Measurements from ENCODE around the gene GPR6.

The GPR6 gene

DNA sequence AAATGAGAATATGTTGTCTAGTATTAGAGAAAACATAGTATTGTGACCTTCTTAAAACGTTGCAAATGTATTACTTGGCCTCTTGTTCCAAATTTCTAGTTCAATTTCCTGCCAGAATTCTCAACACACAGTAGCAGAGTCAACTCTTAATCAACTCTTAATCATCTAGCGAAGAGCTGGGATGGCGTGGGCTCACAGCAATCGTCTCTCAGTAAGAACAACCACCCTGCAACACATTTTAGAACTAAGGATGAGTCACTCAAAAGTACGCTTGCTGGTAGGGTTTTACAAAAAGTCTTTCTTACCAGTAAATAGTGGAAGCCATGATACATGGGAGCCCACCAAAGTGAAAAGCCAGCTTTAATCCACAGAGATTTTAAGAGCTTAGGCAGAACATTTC, 24.6 kb downstream of the GPR6 start:
- DNase-seq: no peak

DNA sequence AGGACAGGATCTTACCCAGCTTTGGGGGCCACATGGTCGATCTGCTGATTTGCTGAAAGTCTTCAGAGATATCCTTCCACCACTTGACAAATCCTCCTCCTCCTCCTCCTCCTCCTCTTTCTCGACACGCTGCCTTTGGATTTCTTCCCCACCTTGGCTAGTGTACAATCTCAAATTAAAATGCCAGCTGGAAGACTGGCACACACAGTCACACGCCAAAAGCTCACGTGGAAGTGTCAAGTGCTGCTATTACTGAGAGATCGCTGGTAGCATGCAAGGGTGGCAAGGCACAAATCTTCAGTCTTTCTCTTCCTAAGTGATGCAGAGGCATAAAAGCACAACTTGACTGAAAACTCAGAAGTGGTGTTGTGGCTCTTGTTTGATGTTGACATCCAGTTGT, 35.3 kb downstream of the GPR6 start:
- DNase-seq: no peak

DNA sequence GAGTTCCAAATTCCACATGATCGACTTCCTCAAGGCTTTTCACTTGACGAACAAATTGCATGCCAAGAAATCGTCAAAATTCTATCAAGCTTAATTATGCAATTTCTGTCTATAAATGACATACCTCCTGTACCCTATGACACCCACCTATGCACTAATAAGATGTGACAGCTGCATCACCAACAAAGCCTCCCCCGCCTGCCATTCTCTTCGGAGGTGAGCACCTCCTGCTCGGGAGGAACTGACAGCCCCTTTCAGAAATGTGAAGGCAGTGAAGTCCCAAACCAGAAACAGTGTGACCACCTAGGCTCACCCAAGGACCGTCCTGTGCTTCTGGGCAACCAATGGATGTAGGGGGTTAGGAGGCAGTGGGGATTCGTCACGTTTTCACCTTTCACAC, 37.1 kb downstream of the GPR6 start:
- DNase-seq: no peak

- no peak for DNase-seq
These were observed 39.2 kb downstream of the GPR6 start for GRCh38 chr6:110017306-110017705.

GRCh38 chr6:110017946-110018345, 39.8 kb downstream of the GPR6 start:
- no peak for DNase-seq

DNA sequence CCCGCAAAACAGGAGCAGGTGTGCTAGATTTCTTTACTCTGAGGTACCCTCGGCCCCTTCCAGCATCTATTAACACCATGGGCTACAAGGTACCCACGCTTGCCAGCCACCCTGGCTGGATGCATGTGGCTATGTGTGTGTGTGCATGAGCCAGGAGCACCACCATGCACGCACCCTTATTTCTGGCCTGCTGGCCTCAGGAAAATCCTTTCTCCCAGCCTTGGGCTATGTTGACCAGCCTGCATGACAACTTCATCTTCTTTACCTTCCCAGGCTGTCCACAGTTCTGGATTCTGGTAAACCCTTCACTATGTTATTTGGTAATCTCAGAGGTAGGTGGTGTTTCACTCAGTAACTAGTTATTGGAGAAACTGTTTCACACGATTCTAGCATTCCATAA, 40.4 kb downstream of the GPR6 start:
- DNase-seq: no peak

- DNase-seq: no peak
These were observed 42.8 kb downstream of the GPR6 start for GRCh38 chr6:110020888-110021287.

- DNase-seq: no peak
These were observed 51.0 kb downstream of the GPR6 start for GRCh38 chr6:110029144-110029543.
